IMR-90 (cell line): ENCODE results near the gene PSMD1. TPM values are rescaled to one million over a fixed set of nuclear protein-coding genes. Genes with fewer than 3 reads are reported as not detected.
"Not testable (repeated sequence)": the region's sequence is repeated elsewhere in the genome, so short reads cannot be mapped to it uniquely, and the experiment has no call there.

Source experiments
- ATAC-seq: fragments of 200-7000 bp; cut with Tn5 transposase; 2 replicates; pipeline ENCODE4 v1.9.1; 2020; ENCODE audit warnings: low read depth, mild to moderate bottlenecking, moderate library complexity
- BruUV-seq: library from RNA; stranded (reverse); fragments of 400-500 nt; replicated peaks from 2 replicates; lab custom pipeline; 2021; lab: Mats Ljungman, UMichigan
- CTCF ChIA-PET: fragments of 300-600 bp; formaldehyde crosslinking; extraction: SDS; loops from one replicate; lab custom pipeline; 2021; ENCODE audit warnings: antibody characterized with exemption; lab: Yijun Ruan, JAX
- POLR2A ChIA-PET: fragments of 300-600 bp; sonication (Branson Sonifier 250); formaldehyde crosslinking; loops from one replicate; lab custom pipeline; 2022; ENCODE audit warnings: antibody characterized with exemption; ENCODE audit not compliant: unreplicated experiment; lab: Charles Lee
- DNase-seq: peaks from one replicate; pipeline ENCODE4 v3.0.0; 2013
- H2AFZ ChIP-seq: replicated peaks from 2 replicates; pipeline ENCODE3; 2013; ENCODE audit warnings: low read length, mild to moderate bottlenecking; ENCODE audit not compliant: poor library complexity
- H2AK5ac ChIP-seq: 2 replicates; pipeline ENCODE4 v1.6.1; 2013; ENCODE audit warnings: low read depth, low read length, inconsistent platforms
- H2AK9ac ChIP-seq: replicated peaks from 2 replicates; pipeline ENCODE3; 2013; ENCODE audit warnings: mild to moderate bottlenecking, low read depth, low read length, moderate library complexity; ENCODE audit not compliant: poor library complexity
- H2BK120ac ChIP-seq: 2 replicates; pipeline ENCODE4 v1.6.1; 2013; ENCODE audit warnings: low read depth, low read length, inconsistent platforms
- H2BK15ac ChIP-seq: 3 replicates; pipeline ENCODE4 v1.6.1; 2013; ENCODE audit warnings: low read depth, low read length, inconsistent platforms
- H2BK20ac ChIP-seq: 2 replicates; pipeline ENCODE4 v1.6.1; 2013; ENCODE audit warnings: low read depth, mild to moderate bottlenecking, inconsistent platforms, low read length, moderate library complexity
- H2BK5ac ChIP-seq: 2 replicates; pipeline ENCODE4 v1.6.1; 2013; ENCODE audit warnings: mild to moderate bottlenecking, low read depth, low read length, inconsistent platforms; ENCODE audit not compliant: poor library complexity, severe bottlenecking
- H3K14ac ChIP-seq: replicated peaks from 2 replicates; pipeline ENCODE4 v1.6.1; 2013; ENCODE audit warnings: low read depth, low read length, inconsistent platforms
- H3K18ac ChIP-seq: 2 replicates; pipeline ENCODE4 v1.6.1; 2013; ENCODE audit warnings: low read depth, low read length, control low read depth
- H3K23ac ChIP-seq: 2 replicates; pipeline ENCODE4 v1.6.1; 2013; ENCODE audit warnings: low read depth, low read length, inconsistent platforms
- H3K27ac ChIP-seq: 2 replicates; pipeline ENCODE4 v1.5.1; 2013; ENCODE audit warnings: mild to moderate bottlenecking, control low read depth, low read length; ENCODE audit not compliant: insufficient read depth
- H3K27me3 ChIP-seq: 2 replicates; pipeline ENCODE4 v1.6.1; 2013; ENCODE audit warnings: low read length; ENCODE audit not compliant: control insufficient read depth, insufficient read depth
- H3K36me3 ChIP-seq: 2 replicates; pipeline ENCODE4 v1.6.1; 2013; ENCODE audit warnings: low read length, mixed read lengths; ENCODE audit not compliant: control insufficient read depth, insufficient read depth
- H3K4ac ChIP-seq: 2 replicates; pipeline ENCODE4 v1.6.1; 2013; ENCODE audit warnings: low read depth, low read length, inconsistent platforms
- H3K4me1 ChIP-seq: 2 replicates; pipeline ENCODE4 v1.6.1; 2013; ENCODE audit warnings: low read length, mixed read lengths; ENCODE audit not compliant: control insufficient read depth, insufficient read depth
- H3K4me2 ChIP-seq: 2 replicates; pipeline ENCODE4 v1.6.1; 2013; ENCODE audit warnings: low read depth, mild to moderate bottlenecking, control low read depth, low read length, moderate library complexity
- H3K4me3 ChIP-seq: 2 replicates; pipeline ENCODE4 v1.5.1; 2013; ENCODE audit warnings: low read depth, mild to moderate bottlenecking, control low read depth, low read length, moderate library complexity; ENCODE audit not compliant: insufficient read depth
- H3K56ac ChIP-seq: 2 replicates; pipeline ENCODE4 v1.6.1; 2013; ENCODE audit warnings: low read length, inconsistent platforms; ENCODE audit not compliant: insufficient read depth; ENCODE audit errors: extremely low read depth
- H3K79me1 ChIP-seq, 2 experiments: 2 replicates each; pipeline ENCODE4 v1.6.1; 2013; ENCODE audit warnings: low read length in 2 of 2, inconsistent platforms in 1 of 2, low read depth in 1 of 2
- H3K9ac ChIP-seq: 2 replicates; pipeline ENCODE4 v1.6.1; 2013; ENCODE audit warnings: low read depth, low read length, control low read depth
- H3K9me1 ChIP-seq: 2 replicates; pipeline ENCODE4 v1.6.1; 2013; ENCODE audit warnings: low read length, inconsistent platforms; ENCODE audit not compliant: insufficient read depth
- H3K9me3 ChIP-seq: 2 replicates; pipeline ENCODE4 v1.6.1; 2013; ENCODE audit warnings: low read length; ENCODE audit not compliant: control insufficient read depth, insufficient read depth
- H4K20me1 ChIP-seq: 2 replicates; pipeline ENCODE4 v1.6.1; 2013; ENCODE audit warnings: low read length, inconsistent platforms; ENCODE audit not compliant: insufficient read depth
- H4K5ac ChIP-seq: 2 replicates; pipeline ENCODE4 v1.6.1; 2013; ENCODE audit warnings: mild to moderate bottlenecking, low read depth, low read length, control low read depth
- H4K8ac ChIP-seq, 2 experiments: 2 replicates each; pipeline ENCODE4 v1.6.1; 2013; ENCODE audit warnings: low read depth in 2 of 2, low read length in 2 of 2, control low read depth in 1 of 2, inconsistent platforms in 1 of 2
- H4K91ac ChIP-seq: 2 replicates; pipeline ENCODE4 v1.6.1; 2013; ENCODE audit warnings: low read depth, low read length, inconsistent platforms; ENCODE audit not compliant: insufficient read depth
- CTCF ChIP-seq: conservative IDR thresholded peaks from 2 replicates; pipeline ENCODE4 v1.5.1; 2012; ENCODE audit warnings: mild to moderate bottlenecking, low read depth, low read length, improper control_type of control experiment
- MAZ ChIP-seq: IDR thresholded peaks from 2 replicates; pipeline ENCODE4 v1.6.1; 2012; ENCODE audit warnings: low read depth, mild to moderate bottlenecking, low read length, improper control_type of control experiment, moderate library complexity, borderline replicate concordance
- WGBS, 2 experiments: methylation state at CpG; one replicate each; pipeline versions ENCODE4 v1.1.5 to v1.1.7; 2013; ENCODE audit warnings: missing lambda C conversion rate in 2 of 2; ENCODE audit not compliant: insufficient read length in 1 of 2; ENCODE audit errors: extremely low coverage in 2 of 2; 5-methylcytosine and 5-hydroxymethylcytosine counted together
- dilution Hi-C: fragments of 300-500 bp; cut with HindIII; formaldehyde crosslinking; loops from one replicate; pipeline ENCODE4 v1.14.3; 2018; ENCODE audit warnings: low sequenced_read_pairs; ENCODE audit not compliant: unreplicated experiment
- in situ Hi-C: fragments of 300-500 bp; cut with MboI; formaldehyde crosslinking; loops from 3 replicates; pipeline ENCODE4 v1.14.3; 2019; ENCODE audit warnings: low sequenced_read_pairs, inconsistent platforms, mixed read lengths
- intact Hi-C: fragments of 100-400 bp; cut with micrococcal nuclease; formaldehyde crosslinking; loops from 2 replicates; pipeline ENCODE4 v1.10.0; 2022
- polyA plus RNA-seq, 3 experiments: library from polyadenylated mRNA; depleted of rRNA; stranded (reverse); fragments of >200 nt; gene quantifications; 2 replicates each; pipeline ENCODE4 v1.2.3, GENCODE V29; 2012; ENCODE audit warnings: low replicate concordance in 1 of 3
- total RNA-seq: library from RNA; depleted of rRNA; stranded (reverse); fragments of >200 nt; gene quantifications from 2 replicates; pipeline ENCODE4 v1.2.3, GENCODE V29; 2012

Gene PSMD1
- total and polyA plus RNA-seq, 2 of the 4 experiments (the other 2 are of a cell fraction), result 89.8 to 181 TPM

- CTCF ChIA-PET, result no interaction called here
- H2AK9ac ChIP-seq, result no peak overlapping the region
- no peak overlapping the region for H2BK15ac ChIP-seq
- H3K4me2 ChIP-seq, result no peak overlapping the region
- no peak overlapping the region for H2BK120ac ChIP-seq
- peaks cover 19% of the 10 kb centered on the region for H3K9me3 ChIP-seq
- no peak for ATAC-seq
- H4K20me1 ChIP-seq, result no peaks in the 10 kb centered on the region; the same call in 1 of the 2 replicates
- H2AK5ac ChIP-seq, result no peak overlapping the region
- no peak for DNase-seq
- no peak overlapping the region for H4K8ac ChIP-seq
- H3K9ac ChIP-seq, result no peak overlapping the region
- peaks cover 6 to 28% of the 10 kb centered on the region in 2 experiments for H3K79me1 ChIP-seq
- H3K23ac ChIP-seq, result no peak overlapping the region
- H3K4me3 ChIP-seq, result no peak overlapping the region
- dilution Hi-C loops (no loop called here), in situ Hi-C loops (loop anchor here (10.0 kb wide), 2 partner anchors 315 to 355 kb away; no protein-coding TSS in a partner anchor), intact Hi-C loops (no loop called here)
- no peak for TF ChIP-seq MAZ
- TF ChIP-seq CTCF, result 0 out of 2 replicates have a peak, but pooled peaks have one; percentile 3
- no peak overlapping the region for H4K91ac ChIP-seq
- H3K4ac ChIP-seq, result no peak overlapping the region
- no peak overlapping the region for H3K18ac ChIP-seq
- peaks cover 36% of the 10 kb centered on the region for H3K36me3 ChIP-seq
- H3K4me1 ChIP-seq, result peaks cover 7% of the 10 kb centered on the region
- H3K27ac ChIP-seq, result no peak overlapping the region
- H3K56ac ChIP-seq, result no peak overlapping the region
- H3K9me1 ChIP-seq, result peaks cover 7% of the 10 kb centered on the region
- no peak overlapping the region for H4K5ac ChIP-seq
- H2BK5ac ChIP-seq, result no peak overlapping the region
- H3K27me3 ChIP-seq, result no peaks in the 10 kb centered on the region
- WGBS, 2 experiments, result 100% methylated on average over 2 of the region's 8 CpGs; no CpG with 5 or more reads in 1 of the 2 experiments
- H2AFZ ChIP-seq, result no peak overlapping the region
- no peak overlapping the region for H2BK20ac ChIP-seq
- BruUV-seq, result no TSS peak
- H3K14ac ChIP-seq, result no peak overlapping the region
- POLR2A ChIA-PET, result interaction anchor here (0.6 kb wide), 1 partner anchor 310 kb away, joined by 19 read pairs; no protein-coding TSS in a partner anchor
Measured at GRCh38 chr2:231099918-231100317, 43.3 kb downstream of the PSMD1 start.

GRCh38 chr2:231100321-231100720 is 43.7 kb downstream of the PSMD1 start:
- DNase-seq, H3K4me1 ChIP-seq, H3K9me1 ChIP-seq, H2AK9ac ChIP-seq, CTCF ChIA-PET, H2BK20ac ChIP-seq, H3K23ac ChIP-seq, H3K4me3 ChIP-seq, H4K20me1 ChIP-seq, H4K5ac ChIP-seq, H2AFZ ChIP-seq, H2BK15ac ChIP-seq, H3K9ac ChIP-seq, dilution Hi-C loops, BruUV-seq, H2BK5ac ChIP-seq, H4K91ac ChIP-seq, H3K27ac ChIP-seq, H4K8ac ChIP-seq, H3K56ac ChIP-seq, H3K4me2 ChIP-seq, H3K27me3 ChIP-seq, H3K14ac ChIP-seq, H2AK5ac ChIP-seq, ATAC-seq, H3K4ac ChIP-seq, H2BK120ac ChIP-seq, H3K18ac ChIP-seq, intact Hi-C loops: not testable (repeated sequence)
- Histone ChIP-seq H3K79me1 (peaks cover 5 to 28% of the 10 kb centered on the region in 2 experiments), H3K9me3 (peaks cover 19% of the 10 kb centered on the region), H3K36me3 (peaks cover 36% of the 10 kb centered on the region)
- in situ Hi-C loops, result loop anchor here (10.0 kb wide), 2 partner anchors 314 to 354 kb away; no protein-coding TSS in a partner anchor
- WGBS, 2 experiments, result no CpG with 5 or more reads among the region's 2 CpGs
- POLR2A ChIA-PET, result interaction anchor here (0.6 kb wide), 1 partner anchor 309 kb away, joined by 19 read pairs; no protein-coding TSS in a partner anchor
